ENCODE measurements around the gene LRRC18. TPM values are rescaled to one million over a fixed set of nuclear protein-coding genes. Genes with fewer than 3 reads are reported as not detected.

LRRC18 gene
- total and polyA plus RNA-seq, 2 donors from 2014 or later, result not detected

- DNase-seq (peak in 1 of 5 donors; percentile 25), FAIRE-seq (no peak)
- H3K27me3 ChIP-seq (ENCODE audit: control insufficient read depth, insufficient read depth, low read length), result no peaks in the 10 kb centered on the region
- peaks cover 0 to 9% (median 8%) of the 10 kb centered on the region in 3 donors for H3K4me1 ChIP-seq (ENCODE audit: control insufficient read depth in 2 of 3, insufficient read depth in 2 of 3, low read depth in 1 of 3, low read length in 3 of 3)
- intact Hi-C loops (cut with DNase I), result no loop called here
- no peaks in the 10 kb centered on the region for H3K36me3 ChIP-seq (ENCODE audit: control insufficient read depth in 2 of 3, insufficient read depth in 3 of 3, low read length in 3 of 3)
- H3K4me3 ChIP-seq (ENCODE audit: low read length in 3 of 3), result no peak overlapping the region
- no peak overlapping the region for H3K27ac ChIP-seq (ENCODE audit: low read depth in 2 of 2, low read length in 2 of 2)
- H3K9ac ChIP-seq (ENCODE audit: low read length in 3 of 3), result no peak overlapping the region
- TF ChIP-seq CTCF (IDR thresholded peaks at IDR 0.05; ENCODE audit: borderline replicate concordance, extremely low read depth, insufficient read depth), result peak; percentile 45
- no peaks in the 10 kb centered on the region for H3K9me3 ChIP-seq (ENCODE audit: control insufficient read depth in 2 of 3, insufficient read depth in 1 of 3, low read length in 3 of 3)
Observed at GRCh38 chr10:48885376-48885775, 54.3 kb downstream of the LRRC18 start.

DNA sequence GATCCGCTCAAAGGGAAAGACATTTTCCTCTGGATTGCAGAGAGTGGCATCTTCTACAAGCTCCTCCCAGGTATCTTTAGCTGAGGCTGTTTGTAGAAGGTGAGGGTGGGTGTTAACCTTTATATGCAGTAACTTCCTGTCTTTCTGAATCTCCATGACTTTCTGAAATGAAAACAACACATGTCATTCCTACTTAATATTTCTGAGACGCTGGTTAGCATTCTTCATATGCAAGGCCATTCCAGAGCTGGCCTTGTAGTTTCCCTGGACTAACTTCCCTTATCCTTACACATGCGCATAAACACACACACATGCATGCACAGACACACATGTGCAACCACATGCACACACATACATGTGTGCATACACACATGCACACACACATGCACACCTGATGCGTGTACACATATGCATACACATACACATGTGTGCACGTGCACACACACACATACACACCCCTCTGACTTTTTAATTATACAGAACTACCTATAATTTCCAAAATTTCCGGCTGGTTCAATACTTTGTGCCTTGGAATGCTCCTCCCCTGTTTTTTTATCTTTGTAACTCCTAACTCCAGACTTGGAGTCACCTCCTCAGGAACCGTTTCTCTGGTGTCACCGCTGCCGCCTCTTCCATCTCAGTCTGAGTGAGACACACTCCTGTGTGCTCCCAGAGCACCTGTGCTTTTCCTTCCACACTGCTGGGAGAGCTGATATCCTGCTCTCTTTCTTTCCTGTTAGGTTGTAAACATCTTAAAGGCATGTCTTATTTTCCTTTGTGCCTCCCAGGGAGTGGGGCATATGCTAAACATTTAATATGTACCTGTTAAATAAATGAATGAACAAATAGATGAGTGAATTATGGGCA is 55.2 kb downstream of the LRRC18 start:
- DNase-seq, result no peak
- no peak for TF ChIP-seq CTCF (IDR thresholded peaks at IDR 0.05; ENCODE audit: borderline replicate concordance, extremely low read depth, insufficient read depth)
- H3K36me3 ChIP-seq (ENCODE audit: control insufficient read depth in 2 of 3, insufficient read depth in 3 of 3, low read length in 3 of 3), result no peaks in the 10 kb centered on the region
- peaks cover 0 to 9% (median 5%) of the 10 kb centered on the region in 3 donors for H3K4me1 ChIP-seq (ENCODE audit: control insufficient read depth in 2 of 3, insufficient read depth in 2 of 3, low read depth in 1 of 3, low read length in 3 of 3)
- H3K9me3 ChIP-seq (ENCODE audit: control insufficient read depth in 2 of 3, insufficient read depth in 1 of 3, low read length in 3 of 3), result no peaks in the 10 kb centered on the region
- H3K27me3 ChIP-seq (ENCODE audit: control insufficient read depth, insufficient read depth, low read length), result no peaks in the 10 kb centered on the region
- no peak overlapping the region for H3K9ac ChIP-seq (ENCODE audit: low read length in 3 of 3)
- intact Hi-C loops (cut with DNase I), result no loop called here
- H3K4me3 ChIP-seq (ENCODE audit: low read length in 3 of 3), result no peak overlapping the region
- FAIRE-seq, result no peak
- no peak overlapping the region for H3K27ac ChIP-seq (ENCODE audit: low read depth in 2 of 2, low read length in 2 of 2)

GRCh38 chr10:48883701-48884100 is 55.9 kb downstream of the LRRC18 start:
- Histone ChIP-seq H3K27ac (ENCODE audit: low read depth in 2 of 2, low read length in 2 of 2) (no peak overlapping the region), H3K4me1 (ENCODE audit: control insufficient read depth in 2 of 3, insufficient read depth in 2 of 3, low read depth in 1 of 3, low read length in 3 of 3) (peaks cover 0 to 8% (median 3%) of the 10 kb centered on the region in 3 donors), H3K9me3 (ENCODE audit: control insufficient read depth in 2 of 3, insufficient read depth in 1 of 3, low read length in 3 of 3) (no peaks in the 10 kb centered on the region), H3K27me3 (ENCODE audit: control insufficient read depth, insufficient read depth, low read length) (no peaks in the 10 kb centered on the region), H3K4me3 (ENCODE audit: low read length in 3 of 3) (no peak overlapping the region), H3K36me3 (ENCODE audit: control insufficient read depth in 2 of 3, insufficient read depth in 3 of 3, low read length in 3 of 3) (no peaks in the 10 kb centered on the region), H3K9ac (ENCODE audit: low read length in 3 of 3) (no peak overlapping the region)
- no peak for DNase-seq
- no peak for TF ChIP-seq CTCF (IDR thresholded peaks at IDR 0.05; ENCODE audit: borderline replicate concordance, extremely low read depth, insufficient read depth)
- intact Hi-C loops (cut with DNase I), result no loop called here
- no peak for FAIRE-seq
